NCI-H82 treated with DMSO at 0.1 percent for 48 hours (cell line): ENCODE measurements around the gene TMEM74B.
"Not testable (repeated sequence)": the region's sequence is repeated elsewhere in the genome, so short reads cannot be mapped to it uniquely, and the experiment has no call there.

Experiments used
- DNase-seq: peaks from one replicate; lab custom pipeline; 2025; ENCODE audit not compliant: unreplicated experiment; lab: John Stamatoyannopoulos, UW

TMEM74B gene

GRCh38 chr20:1184638-1185315 is at the start of gene TMEM74B:
TSS of gene TMEM74B (minus strand) at chr20:1184981. CDS start at chr20:1183801, 1,180 bp downstream.
- no peak for DNase-seq

DNA sequence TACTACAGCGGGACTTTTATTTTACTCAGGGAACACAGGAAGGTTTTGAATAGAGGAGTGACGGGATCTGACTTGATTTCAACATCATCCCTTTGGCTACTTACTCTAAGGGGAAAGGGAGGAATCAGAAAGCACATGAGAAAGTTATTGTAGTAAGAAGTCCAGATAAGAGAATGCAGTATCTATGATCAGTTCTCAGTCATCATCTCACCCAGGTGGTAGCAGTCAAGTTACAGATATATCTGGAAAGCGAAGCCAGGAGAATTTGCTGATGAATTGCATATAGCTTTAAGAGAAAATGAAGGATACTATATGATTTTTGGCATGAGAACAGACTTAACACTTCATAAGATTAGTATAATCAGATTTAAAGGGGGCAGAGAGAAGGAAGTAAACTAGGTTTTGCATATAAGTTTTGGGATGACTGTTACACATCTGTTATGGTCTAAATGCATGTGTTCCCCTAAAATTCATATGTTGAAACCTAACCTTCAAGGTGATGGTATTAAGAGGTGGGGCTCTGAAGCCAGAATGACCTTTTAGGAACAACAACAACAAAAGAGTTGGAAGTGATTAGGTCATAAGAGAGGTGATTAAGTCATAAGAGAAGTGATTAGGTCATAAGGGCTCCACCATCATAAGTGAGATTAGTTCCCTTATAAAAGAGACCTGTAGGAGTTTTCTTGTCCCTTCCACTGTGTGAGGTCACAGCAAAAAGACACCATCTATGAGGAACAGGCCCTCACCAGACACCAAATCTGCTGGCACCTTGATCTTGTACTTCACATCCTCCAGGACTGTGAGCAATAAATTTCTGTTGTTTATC is 47.7 kb upstream of the TMEM74B start:
- no peak for DNase-seq

DNA sequence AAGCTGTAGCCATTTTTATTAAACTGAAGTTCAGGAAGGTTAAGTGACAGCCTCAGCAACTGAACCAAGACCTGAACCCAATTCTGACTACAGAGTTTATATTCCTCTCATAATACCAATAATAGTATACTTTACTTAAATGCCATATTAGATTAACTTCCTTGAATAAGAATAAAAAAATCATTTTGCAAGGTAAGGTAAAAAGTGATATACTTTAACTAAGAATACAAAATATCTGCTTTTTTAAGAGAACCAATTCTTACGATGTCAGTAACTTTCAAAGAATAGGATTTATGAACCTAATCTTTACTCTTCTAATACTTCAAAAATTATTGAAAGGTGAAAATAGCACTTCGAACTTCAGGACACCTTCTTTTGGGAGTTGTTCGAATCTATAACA is 44.8 kb upstream of the TMEM74B start:
- no peak for DNase-seq

DNA sequence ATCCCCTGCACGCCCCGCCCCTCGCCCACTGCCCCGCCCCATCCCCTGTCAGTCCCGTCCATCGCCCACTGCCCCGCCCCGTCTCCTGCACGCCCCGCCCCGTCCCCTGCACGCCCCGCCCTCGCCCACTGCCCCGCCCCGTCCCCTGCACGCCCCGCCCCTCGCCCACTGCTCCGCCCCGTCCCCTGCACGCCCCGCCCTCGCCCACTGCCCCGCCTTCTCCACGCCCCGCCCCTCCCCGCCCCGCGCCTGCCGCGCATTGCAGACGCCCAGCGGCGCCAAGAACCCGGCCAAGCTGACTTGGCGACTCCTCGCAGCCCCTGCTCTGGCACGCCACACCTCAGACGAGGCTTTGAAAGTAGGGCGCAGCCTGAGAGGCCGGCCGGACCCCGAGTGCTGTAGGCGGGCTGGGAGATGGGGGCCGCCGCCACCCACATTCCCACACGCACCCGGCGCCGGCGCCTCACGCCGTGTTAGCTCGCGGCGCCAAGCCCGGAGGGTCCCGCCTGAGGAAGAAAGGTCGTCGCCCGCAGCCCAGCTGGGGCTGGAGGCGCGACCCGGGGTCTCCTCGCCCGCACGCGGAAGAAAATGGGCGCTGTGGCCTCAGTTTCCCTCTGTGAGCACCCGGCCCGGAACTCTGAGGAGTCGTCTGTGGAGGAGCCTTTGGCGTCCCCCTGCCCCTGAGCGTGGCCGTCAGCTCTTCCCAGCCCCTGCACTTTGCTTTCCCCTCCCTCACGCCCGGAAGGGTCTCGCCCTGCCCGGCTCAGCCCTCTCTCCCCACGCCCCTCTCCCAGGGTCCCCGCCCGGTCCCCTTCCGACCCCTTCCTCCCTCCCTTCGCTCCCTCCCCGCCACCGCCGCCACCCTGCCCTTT is 41.2 kb upstream of the TMEM74B start, which contains the start of gene RAD21L1:
Gene RAD21L1, plus strand, starts transcription at position 262 of the 872 bp plus-strand sequence. CDS start 2,410 bp downstream, outside the sequence.
- peak; percentile 46 for DNase-seq

- peak; percentile 51 for DNase-seq
Measured at GRCh38 chr20:1225263-1225782, 40.5 kb upstream of the TMEM74B start.

DNA sequence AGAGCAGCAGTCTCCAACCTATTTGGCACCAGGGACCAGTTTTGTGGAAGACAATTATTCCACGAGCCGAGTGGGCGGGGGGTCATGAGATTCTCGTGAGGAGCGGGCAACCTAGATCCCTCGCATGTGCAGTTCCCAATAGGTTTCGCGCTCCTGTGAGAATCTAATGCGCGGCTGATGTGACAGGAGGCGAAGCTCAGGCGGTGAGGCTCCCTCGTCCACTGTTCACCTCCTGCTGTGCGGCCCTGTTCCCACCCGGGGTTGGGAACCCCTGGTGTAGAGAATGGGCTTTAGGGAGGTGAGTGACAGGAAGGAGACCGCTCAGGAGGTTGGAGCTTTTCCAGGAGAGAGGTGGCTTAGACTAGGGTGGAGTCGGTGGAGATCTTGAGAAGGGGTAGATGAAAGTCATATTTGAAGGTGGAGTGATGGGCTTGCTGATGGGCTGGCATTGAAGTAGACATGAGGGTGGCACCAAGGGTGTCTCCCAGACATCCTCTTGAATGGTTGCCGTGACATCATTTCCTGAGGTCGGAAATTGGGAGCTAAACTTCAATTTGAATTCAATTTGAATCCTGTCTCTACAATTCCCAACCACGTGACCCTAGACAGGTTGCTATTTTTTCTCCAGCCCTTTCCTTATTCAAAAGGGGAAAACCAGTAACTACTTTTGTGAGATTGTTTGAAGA is 39.6 kb upstream of the TMEM74B start:
- DNase-seq, result no peak

- DNase-seq, result not testable (repeated sequence)
Measured at GRCh38 chr20:1222750-1223149, 38.0 kb upstream of the TMEM74B start.

DNA sequence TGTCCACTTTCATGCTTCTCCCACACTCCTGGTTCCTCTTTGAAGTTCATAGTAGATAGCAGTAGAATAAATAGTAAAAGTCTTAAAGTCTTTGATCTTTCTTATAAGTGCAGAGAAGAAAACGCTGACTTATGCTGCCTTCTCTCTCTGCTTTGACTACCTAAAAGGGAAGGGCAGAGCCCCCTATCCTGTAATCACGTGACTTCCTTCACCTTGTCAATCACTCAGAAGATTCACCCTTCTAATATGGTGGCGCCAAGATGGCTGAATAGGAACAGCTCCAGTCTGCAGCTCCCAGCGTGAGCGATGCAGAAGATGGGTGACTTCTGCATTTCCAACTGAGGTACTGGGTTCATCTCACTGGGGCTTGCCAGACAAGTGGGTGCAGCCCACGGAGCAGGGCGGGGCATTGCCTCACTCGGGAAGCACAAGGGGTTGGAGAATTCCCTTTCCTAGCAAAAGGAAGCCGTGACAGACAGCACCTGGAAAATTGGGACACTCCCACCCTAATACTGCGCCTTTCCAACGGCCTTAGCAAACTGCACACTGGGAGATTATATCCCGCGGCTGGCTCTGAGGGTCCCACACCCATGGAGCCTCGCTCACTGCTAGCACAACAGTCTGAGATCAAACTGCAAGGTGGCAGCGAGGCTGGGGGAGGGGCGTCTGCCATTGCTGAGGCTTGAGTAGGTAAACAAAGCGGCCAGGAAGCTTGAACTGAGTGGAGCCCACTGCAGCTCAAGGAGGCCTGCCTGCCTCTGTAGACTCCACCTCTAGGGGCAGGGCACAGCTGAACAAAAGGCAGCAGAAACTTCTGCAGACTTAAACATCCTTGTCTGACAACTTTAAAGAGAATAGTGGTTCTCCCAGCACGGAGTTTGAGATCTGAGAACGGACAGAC is 32.0 kb upstream of the TMEM74B start:
- not testable (repeated sequence) for DNase-seq

DNA sequence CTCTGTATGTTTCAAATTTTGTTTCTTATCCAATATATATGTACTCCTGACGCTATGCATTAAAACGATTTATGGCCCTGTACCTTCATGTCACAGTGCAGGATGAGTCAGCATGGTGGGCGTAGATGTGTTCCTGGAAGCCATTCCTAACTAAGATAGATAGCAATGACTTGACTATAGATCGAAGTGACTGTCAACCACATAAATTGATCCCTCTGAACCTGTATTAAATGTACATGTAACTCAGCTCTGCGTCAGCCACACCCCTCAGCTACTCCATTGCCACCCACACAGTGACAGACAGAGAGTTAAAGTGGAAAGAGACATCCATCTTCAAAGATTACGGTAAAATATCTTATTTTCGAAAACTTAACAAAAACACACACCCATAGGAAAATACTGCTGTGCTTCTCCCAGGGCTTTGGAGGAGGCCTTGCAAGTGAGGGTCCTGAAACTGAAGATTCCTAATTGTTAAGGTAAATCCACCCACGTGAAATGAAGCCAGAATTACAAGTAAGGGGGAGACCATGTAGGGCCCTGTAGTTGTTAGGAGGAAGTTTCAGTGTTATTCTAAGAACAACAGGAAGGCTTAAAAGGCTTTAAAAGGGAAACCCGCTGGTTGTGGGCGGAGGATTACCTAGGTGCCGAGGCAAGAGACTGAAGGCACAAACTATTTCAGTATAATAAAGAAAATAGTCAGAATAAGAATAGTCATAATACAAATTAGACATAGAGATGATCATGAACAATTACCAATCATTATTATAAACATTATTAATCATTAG is 30.8 kb upstream of the TMEM74B start:
- no peak for DNase-seq

GRCh38 chr20:1214838-1215261 is 30.1 kb upstream of the TMEM74B start:
- no peak for DNase-seq

GRCh38 chr20:1212607-1213396 is 28.0 kb upstream of the TMEM74B start:
- peak; percentile 29 for DNase-seq

DNA sequence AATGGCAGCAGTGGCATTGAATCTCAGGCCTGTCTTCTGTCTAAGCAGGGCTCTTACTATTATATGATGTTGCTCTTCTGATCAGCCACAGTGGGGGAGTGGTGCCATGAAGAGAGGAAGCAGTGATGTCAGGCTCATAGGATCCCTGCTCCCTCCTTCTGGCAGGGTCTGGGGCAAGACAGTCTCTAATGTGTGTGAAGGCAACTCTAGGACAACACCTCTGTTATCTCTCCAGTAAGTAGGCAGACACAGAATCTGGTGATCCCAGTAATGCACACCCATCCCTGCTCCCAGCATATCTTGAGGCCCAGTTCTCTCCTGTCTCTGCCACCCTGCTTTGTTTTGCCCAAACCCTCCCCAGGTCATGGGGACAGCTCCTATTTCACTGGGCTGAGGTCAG is 27.2 kb upstream of the TMEM74B start:
- no peak for DNase-seq

- no peak for DNase-seq
Measured at GRCh38 chr20:1210501-1210900, 25.7 kb upstream of the TMEM74B start.

- DNase-seq, result no peak
Measured at GRCh38 chr20:1209447-1210387, 24.9 kb upstream of the TMEM74B start.

GRCh38 chr20:1207293-1207878 is 22.6 kb upstream of the TMEM74B start:
- DNase-seq, result no peak
